Activated CD8-positive, alpha-beta T cell treated with anti-CD3 and anti-CD28 coated beads for 36 hours (primary cell): ENCODE measurements around the gene RGP1. TPM values are rescaled to one million over a fixed set of nuclear protein-coding genes. Genes with fewer than 3 reads are reported as not detected.

Experiments used
- ATAC-seq: fragments of 200-7000 bp; cut with Tn5 transposase; one replicate; pipeline ENCODE4 v1.10.0; 2021; ENCODE audit warnings: mild to moderate bottlenecking, moderate library complexity
- CTCF ChIA-PET: fragments of 350-600 bp; sonication (Branson Sonifier 250); formaldehyde crosslinking; loops from one replicate; lab custom pipeline; 2021; ENCODE audit warnings: antibody characterized with exemption; lab: Charles Lee
- POLR2A ChIA-PET: fragments of 350-600 bp; sonication (Branson Sonifier 250); formaldehyde crosslinking; loops from one replicate; lab custom pipeline; 2021; ENCODE audit warnings: antibody characterized with exemption; lab: Charles Lee
- DNase-seq: peaks from one replicate; pipeline ENCODE4 v3.0.0-alpha.2; 2020
- H3K27ac Mint-ChIP-seq: one replicate; pipeline ENCODE4 v1.8.0; 2021; ENCODE audit warnings: mild to moderate bottlenecking, mixed read lengths
- H3K27me3 Mint-ChIP-seq: one replicate; pipeline ENCODE4 v1.8.0; 2021; ENCODE audit warnings: mixed read lengths
- H3K36me3 Mint-ChIP-seq: one replicate; pipeline ENCODE4 v1.8.0; 2021; ENCODE audit warnings: low read depth, mixed read lengths
- H3K4me1 Mint-ChIP-seq: one replicate; pipeline ENCODE4 v1.8.0; 2021; ENCODE audit warnings: low read depth, mixed read lengths
- H3K4me3 Mint-ChIP-seq: one replicate; pipeline ENCODE4 v1.8.0; 2021; ENCODE audit warnings: mild to moderate bottlenecking, moderate library complexity, mixed read lengths
- H3K9me3 Mint-ChIP-seq: one replicate; pipeline ENCODE4 v1.8.0; 2021; ENCODE audit warnings: mixed read lengths
- CTCF ChIP-seq: fragments of 200-600 bp; IDR thresholded peaks from one replicate; pipeline ENCODE4 v1.8.0; 2022; ENCODE audit warnings: antibody characterized with exemption, mild to moderate bottlenecking
- intact Hi-C: fragments of 100-400 bp; cut with micrococcal nuclease; formaldehyde crosslinking; loops from one replicate; pipeline ENCODE4 v1.10.0; 2022
- total RNA-seq, 2 experiments: library from RNA; stranded (reverse); gene quantifications; one replicate each; pipeline ENCODE4 v1.2.3, GENCODE V29; 2021

RGP1 gene
- total RNA-seq, 2 experiments from 2014 or later: 13.0 to 14.8 TPM

DNA sequence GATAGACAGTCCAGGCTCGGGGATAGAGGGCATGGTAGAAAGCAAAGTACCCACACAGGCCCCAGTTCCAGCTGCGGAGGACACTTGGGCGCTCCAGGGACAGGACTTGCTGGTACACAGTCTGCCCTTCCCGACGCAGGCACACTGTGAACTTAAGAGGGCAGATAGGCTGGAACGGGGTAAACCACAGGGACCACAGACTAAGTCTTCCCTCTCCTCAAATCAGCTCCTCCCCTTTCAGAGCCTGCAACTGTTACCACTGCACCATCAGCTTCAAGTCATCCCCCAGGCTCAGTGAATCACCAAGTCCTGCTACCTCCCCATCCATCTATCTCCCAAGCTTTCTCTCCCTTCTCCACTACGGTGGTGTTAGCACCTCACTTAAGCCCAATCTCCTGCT lies 7.3 kb upstream of the RGP1 start:
- Mint-ChIP-seq H3K27me3 (no peaks in the 10 kb centered on the region), H3K4me3 (no peak overlapping the region), H3K27ac (peak overlapping the region; percentile 23), H3K4me1 (peaks cover 32% of the 10 kb centered on the region), H3K9me3 (no peaks in the 10 kb centered on the region), H3K36me3 (peaks cover 26% of the 10 kb centered on the region)
- CTCF ChIA-PET: interaction anchor here (1.0 to 1.6 kb wide), 2 partner anchors 15 to 48 kb away, joined by 3 to 5 read pairs; no protein-coding TSS in a partner anchor
- no peak for TF ChIP-seq CTCF
- POLR2A ChIA-PET: interaction anchor here (1.0 kb wide), 1 partner anchor 84 kb away, joined by 3 read pairs; the partner anchor contains the start of genes CCDC107 and RMRP
- intact Hi-C loops: no loop called here
- ATAC-seq (peak; percentile 56), DNase-seq (peak; percentile 25)

DNA sequence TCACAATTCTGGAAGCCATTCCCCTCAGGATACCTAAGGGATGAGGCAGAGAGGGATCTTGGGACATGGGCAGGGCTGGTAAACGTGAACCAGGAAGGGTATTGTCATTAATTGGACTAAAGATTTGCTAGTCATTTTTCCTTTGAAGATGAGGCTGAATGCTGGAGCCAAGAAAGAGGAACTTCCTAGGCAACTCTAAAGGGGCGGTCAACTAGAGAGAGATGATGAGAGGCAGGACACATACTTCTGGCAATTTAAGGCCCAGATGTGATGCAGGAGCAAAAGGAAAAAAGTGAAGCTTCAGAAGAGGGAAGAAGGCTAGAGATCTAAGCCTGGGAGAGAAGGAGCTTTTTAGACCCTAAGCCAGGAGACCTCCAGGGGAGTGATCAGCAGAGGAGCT lies 5.6 kb upstream of the RGP1 start:
- H3K27ac Mint-ChIP-seq: no peak overlapping the region
- CTCF ChIA-PET: interaction anchor here (1.7 to 6.6 kb wide), 4 partner anchors 8 to 139 kb away, joined by 4 to 51 read pairs (median 6); partner anchors contain the start of genes CREB3 and TLN1
- H3K27me3 Mint-ChIP-seq: no peaks in the 10 kb centered on the region
- no peaks in the 10 kb centered on the region for H3K9me3 Mint-ChIP-seq
- POLR2A ChIA-PET: interaction anchor here (1.1 kb wide), 2 partner anchors 8 to 16 kb away, joined by 4 to 7 read pairs; no protein-coding TSS in a partner anchor
- ATAC-seq (no peak), DNase-seq (no peak)
- peaks cover 22% of the 10 kb centered on the region for H3K36me3 Mint-ChIP-seq
- no peak for TF ChIP-seq CTCF
- intact Hi-C loops: no loop called here
- peaks cover 45% of the 10 kb centered on the region for H3K4me1 Mint-ChIP-seq
- H3K4me3 Mint-ChIP-seq: no peak overlapping the region

DNA sequence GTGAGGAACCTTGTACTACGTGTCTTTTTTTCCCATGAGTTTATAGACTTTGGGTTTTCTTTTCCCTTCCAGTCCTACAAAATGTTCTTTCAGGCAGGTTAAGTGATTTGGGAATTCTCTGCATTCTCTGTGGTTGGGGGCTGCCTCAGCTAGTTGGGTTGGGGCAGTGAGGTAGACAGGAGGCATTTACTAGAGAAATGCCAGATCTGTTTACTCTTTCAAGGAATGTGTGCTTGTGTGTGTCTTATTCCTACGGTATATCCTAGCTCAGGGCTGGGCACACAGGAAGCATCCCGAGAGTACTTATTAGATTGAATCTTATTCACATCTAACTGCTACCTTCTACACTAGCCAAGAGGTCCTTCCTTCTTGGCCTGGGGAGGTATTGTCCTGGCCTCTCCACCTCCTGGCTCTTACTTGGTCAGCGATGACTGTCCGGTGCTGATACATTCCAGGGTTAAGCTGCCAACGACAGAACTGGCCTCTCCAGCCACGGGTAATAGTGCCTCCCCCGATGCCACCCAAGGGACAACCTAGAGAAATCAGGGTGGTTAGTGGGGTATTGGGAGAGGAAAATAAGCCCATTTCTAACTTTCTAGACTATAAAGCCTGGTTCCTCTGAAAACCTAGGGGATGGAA lies 5.1 kb upstream of the RGP1 start:
- ATAC-seq: no peak
- intact Hi-C loops: no loop called here
- TF ChIP-seq CTCF: no peak
- Mint-ChIP-seq H3K9me3 (no peaks in the 10 kb centered on the region), H3K36me3 (peaks cover 16% of the 10 kb centered on the region), H3K27me3 (no peaks in the 10 kb centered on the region), H3K4me3 (no peak overlapping the region), H3K4me1 (peaks cover 45% of the 10 kb centered on the region), H3K27ac (no peak overlapping the region)
- no peak for DNase-seq
- ChIA-PET POLR2A (interaction anchor here (1.1 to 1.8 kb wide), 3 partner anchors 11 to 16 kb away, joined by 4 read pairs; partner anchors contain the start of gene CREB3), CTCF (interaction anchor here (1.0 to 6.6 kb wide), 6 partner anchors 9 to 138 kb away, joined by 3 to 51 read pairs (median 4); partner anchors contain the start of genes ARHGEF39, CREB3 and TLN1)

- Mint-ChIP-seq H3K4me1 (peaks cover 48% of the 10 kb centered on the region), H3K4me3 (peak overlapping the region; percentile 29), H3K36me3 (peaks cover 15% of the 10 kb centered on the region), H3K9me3 (no peaks in the 10 kb centered on the region), H3K27me3 (no peaks in the 10 kb centered on the region), H3K27ac (peak overlapping the region; percentile 34)
- intact Hi-C loops: no loop called here
- ChIA-PET POLR2A (interaction anchor here (0.6 to 1.8 kb wide), 2 partner anchors 11 to 53 kb away, joined by 4 read pairs; no protein-coding TSS in a partner anchor), CTCF (interaction anchor here (0.6 to 6.6 kb wide), 9 partner anchors 9 to 160 kb away, joined by 3 to 51 read pairs (median 4); no protein-coding TSS in a partner anchor)
- no peak for TF ChIP-seq CTCF
- ATAC-seq (no peak), DNase-seq (no peak)
Observed at GRCh38 chr9:35745569-35745968, 3.5 kb upstream of the RGP1 start.

DNA sequence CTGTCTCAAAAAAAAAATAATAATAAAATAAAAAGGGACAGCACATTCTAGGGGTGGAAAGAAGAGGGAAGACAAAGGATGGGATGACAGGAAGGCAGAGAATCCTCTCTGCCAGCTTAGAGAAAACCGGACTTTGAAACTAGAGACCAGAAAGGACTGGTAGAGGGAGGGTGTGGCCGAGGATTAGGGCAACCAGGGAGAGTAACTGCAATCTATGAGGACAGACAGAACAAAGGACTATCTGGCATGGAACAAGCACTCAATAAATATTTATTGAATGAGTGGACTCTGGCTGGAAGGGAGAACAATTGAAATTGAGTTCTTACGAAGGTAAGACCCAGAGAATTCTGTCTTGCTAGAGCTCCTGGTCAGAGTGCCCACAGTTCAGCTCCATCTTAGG lies 2.5 kb upstream of the RGP1 start:
- ATAC-seq (no peak), DNase-seq (no peak)
- Mint-ChIP-seq H3K27me3 (no peaks in the 10 kb centered on the region), H3K36me3 (peaks cover 15% of the 10 kb centered on the region), H3K4me3 (peak overlapping the region; percentile 85), H3K4me1 (peaks cover 46% of the 10 kb centered on the region), H3K9me3 (no peaks in the 10 kb centered on the region), H3K27ac (no peak overlapping the region)
- ChIA-PET POLR2A (interaction anchor here (1.2 to 2.9 kb wide), 2 partner anchors 13 to 18 kb away, joined by 3 to 16 read pairs; partner anchors contain the start of genes CREB3 and TLN1), CTCF (interaction anchor here (0.8 to 6.6 kb wide), 10 partner anchors 8 to 143 kb away, joined by 3 to 51 read pairs (median 6); no protein-coding TSS in a partner anchor)
- no peak for TF ChIP-seq CTCF
- intact Hi-C loops: no loop called here
